DLD1 (cell line): ENCODE results near the gene OR2F2.

ENCODE experiments used
- in situ Hi-C: cut with HindIII; loops from 2 replicates; pipeline ENCODE4 v1.10.0; 2017; ENCODE audit warnings: low sequenced_read_pairs

Gene OR2F2

GRCh38 chr7:143975617-143976016, 40.6 kb downstream of the OR2F2 start:
- in situ Hi-C loops = no loop called here

- in situ Hi-C loops = no loop called here
Observed at GRCh38 chr7:143978585-143978984, 43.6 kb downstream of the OR2F2 start.

GRCh38 chr7:143979359-143979758, 44.3 kb downstream of the OR2F2 start:
- in situ Hi-C loops = no loop called here

GRCh38 chr7:143979998-143980397, 45.0 kb downstream of the OR2F2 start:
- in situ Hi-C loops = no loop called here

GRCh38 chr7:143980746-143981510, 45.9 kb downstream of the OR2F2 start:
- in situ Hi-C loops = no loop called here

- in situ Hi-C loops = no loop called here
Observed at GRCh38 chr7:143983960-143984359, 48.9 kb downstream of the OR2F2 start.
